GM21737 (cell line): ENCODE measurements around the gene ACR.
"Not testable (repeated sequence)": the region's sequence is repeated elsewhere in the genome, so short reads cannot be mapped to it uniquely, and the experiment has no call there.

Experiments
- ATAC-seq: cut with Tn5 transposase; IDR thresholded peaks from one replicate; pipeline ENCODE4 v1.9.1; 2021; ENCODE audit warnings: mild to moderate bottlenecking, moderate library complexity; ENCODE audit not compliant: unreplicated experiment

The ACR gene

GRCh38 chr22:50730941-50731661, 6.9 kb upstream of the ACR start:
- ATAC-seq = no peak

GRCh38 chr22:50731811-50732624, 6.0 kb upstream of the ACR start:
- ATAC-seq = no peak

GRCh38 chr22:50732681-50733080, 5.3 kb upstream of the ACR start:
- no peak for ATAC-seq

- no peak for ATAC-seq
These were observed 4.3 kb upstream of the ACR start for GRCh38 chr22:50733521-50734342.

- no peak for ATAC-seq
These were observed 3.6 kb upstream of the ACR start for GRCh38 chr22:50734343-50734771.

- no peak for ATAC-seq
These were observed 2.8 kb upstream of the ACR start for GRCh38 chr22:50734986-50735738.

- no peak for ATAC-seq
These were observed 2.3 kb upstream of the ACR start for GRCh38 chr22:50735739-50736030.

- no peak for ATAC-seq
These were observed 734 bp downstream of the ACR start for GRCh38 chr22:50738649-50739227.

GRCh38 chr22:50739279-50739691, 1.3 kb downstream of the ACR start:
- no peak for ATAC-seq

GRCh38 chr22:50739894-50740293, 1.9 kb downstream of the ACR start:
- no peak for ATAC-seq

- not testable (repeated sequence) for ATAC-seq
These were observed 2.7 kb downstream of the ACR start for GRCh38 chr22:50740714-50741113.

- not testable (repeated sequence) for ATAC-seq
These were observed 6.4 kb downstream of the ACR start for GRCh38 chr22:50744424-50744823.

- not testable (repeated sequence) for ATAC-seq
These were observed 9.5 kb downstream of the ACR start for GRCh38 chr22:50747521-50747920.

- not testable (repeated sequence) for ATAC-seq
These were observed 10.6 kb downstream of the ACR start for GRCh38 chr22:50748630-50749029.

GRCh38 chr22:50749302-50750074, 11.5 kb downstream of the ACR start:
- not testable (repeated sequence) for ATAC-seq

- ATAC-seq = not testable (repeated sequence)
These were observed 17.2 kb downstream of the ACR start for GRCh38 chr22:50755251-50755650.

GRCh38 chr22:50756406-50756805, 18.4 kb downstream of the ACR start:
- ATAC-seq = not testable (repeated sequence)

- not testable (repeated sequence) for ATAC-seq
These were observed 19.0 kb downstream of the ACR start for GRCh38 chr22:50756949-50757491.

GRCh38 chr22:50759597-50760341, 21.8 kb downstream of the ACR start:
- not testable (repeated sequence) for ATAC-seq
